Hematopoietic multipotent progenitor cell treated with erythropoietin and hydrocortisone succinate and interleukin-3 and kit ligand, for 8 days (in vitro differentiated cells): Measurements from ENCODE around the gene CRYL1.
A peak's percentile ranks its signal among the peaks of the same experiment; 100 is the strongest.

Experiments
- DNase-seq: peaks from one replicate; pipeline ENCODE4 v3.0.0-alpha.2; 2015

The CRYL1 gene

DNA sequence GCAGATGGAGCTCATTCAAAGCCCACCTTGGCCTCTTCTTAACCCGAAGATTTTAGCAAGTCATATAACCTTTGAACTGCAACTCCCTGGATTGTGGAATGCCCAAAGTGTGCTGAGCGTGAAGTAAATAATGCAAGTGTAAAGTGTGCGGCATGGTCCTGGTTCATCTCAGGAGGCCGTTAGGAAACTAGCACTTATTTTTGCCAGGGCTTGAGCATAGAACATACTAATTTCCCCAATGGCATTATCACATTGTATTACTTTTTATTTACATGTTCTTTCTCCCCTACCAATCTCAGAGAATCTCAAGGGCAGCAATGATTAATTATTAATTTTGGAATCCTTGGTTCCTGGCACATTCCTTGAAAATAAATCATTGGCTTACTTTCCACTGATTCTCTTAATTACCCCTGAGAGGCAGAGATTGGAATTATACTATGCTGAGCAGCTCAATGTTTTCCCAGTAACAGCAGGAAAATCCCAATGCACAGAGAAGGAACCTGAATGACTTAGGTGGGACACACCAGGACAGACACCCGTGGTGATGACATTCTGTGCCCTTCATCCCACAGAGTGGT lies 164.7 kb downstream of the CRYL1 start:
- no peak for DNase-seq

GRCh38 chr13:20360041-20360491 lies 165.6 kb downstream of the CRYL1 start:
- no peak for DNase-seq

DNA sequence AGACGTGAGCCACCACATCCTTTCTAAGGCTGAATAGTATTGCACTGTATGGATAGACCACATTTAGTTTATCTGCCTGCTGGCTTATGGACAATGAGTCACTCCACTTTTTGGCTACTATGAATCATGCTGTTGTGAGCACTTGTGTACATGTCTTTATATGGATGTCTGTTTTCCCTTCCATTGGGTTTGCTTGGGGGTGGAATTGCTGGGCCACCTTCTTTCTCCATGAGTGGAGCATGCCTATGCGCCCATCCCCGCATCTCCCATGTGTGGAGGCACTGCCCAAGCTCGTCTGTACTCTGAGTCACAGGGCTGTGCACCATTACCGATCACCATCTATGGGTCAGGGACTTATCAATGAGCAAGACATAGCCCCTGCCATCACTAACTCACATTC lies 166.3 kb downstream of the CRYL1 start:
- peak; percentile 19 for DNase-seq

DNA sequence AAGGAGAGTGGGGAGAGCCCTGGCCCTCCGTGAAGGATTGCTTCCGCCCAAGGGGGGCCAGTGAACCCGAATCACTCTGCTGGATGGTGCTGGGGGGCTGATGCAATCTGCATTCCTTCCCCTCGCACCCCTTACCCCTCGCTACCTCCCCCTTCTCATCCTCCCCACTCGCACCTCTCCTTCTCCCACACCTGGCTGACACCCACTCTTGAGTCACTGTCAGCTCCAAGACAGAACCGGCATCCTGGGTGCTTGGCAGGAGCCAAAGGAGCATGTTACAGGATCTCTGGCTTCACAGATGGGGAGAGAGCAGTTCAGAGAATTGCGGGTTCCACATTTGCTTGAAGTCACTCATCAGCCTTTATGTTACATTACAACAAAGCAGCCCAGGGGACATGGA lies 167.6 kb downstream of the CRYL1 start:
- DNase-seq: no peak

DNA sequence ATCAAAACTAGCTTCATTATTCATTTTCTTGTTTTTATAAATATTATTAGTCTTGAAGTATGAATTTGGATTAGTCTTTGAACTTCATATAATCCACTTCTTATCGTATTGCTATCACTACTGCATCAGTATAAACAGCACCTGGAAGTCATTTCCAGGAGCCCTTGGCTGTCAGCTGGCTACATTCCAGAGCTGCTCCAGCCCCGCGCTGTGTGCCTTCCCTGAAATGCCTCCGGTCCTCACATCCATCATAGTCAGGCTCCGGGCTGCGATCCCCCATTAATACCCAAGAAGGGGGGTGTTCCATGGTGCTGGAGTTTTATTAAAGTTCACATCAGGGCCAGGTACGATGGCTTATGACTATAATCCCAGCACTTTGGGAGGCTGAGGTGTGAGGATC lies 169.2 kb downstream of the CRYL1 start:
- no peak for DNase-seq

DNA sequence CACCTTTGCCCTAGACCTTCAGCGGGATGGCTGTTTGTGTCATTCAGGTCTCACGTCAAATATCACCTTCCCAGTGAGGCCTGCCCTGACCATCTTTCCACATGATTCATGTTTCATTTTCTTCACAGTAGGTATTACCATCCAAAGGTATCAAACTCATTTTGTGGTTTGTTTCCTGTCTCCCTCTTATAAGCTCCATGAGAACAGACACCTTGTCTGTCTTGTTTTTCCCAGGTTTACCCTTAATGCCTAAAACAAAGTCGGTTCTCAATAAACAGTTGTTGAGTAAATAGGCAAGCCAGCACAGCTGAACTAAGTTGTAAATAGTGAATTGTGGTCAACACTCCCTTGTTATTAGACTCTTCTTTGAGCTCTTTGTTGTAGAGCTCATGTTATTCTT lies 170.9 kb downstream of the CRYL1 start:
- DNase-seq: no peak

DNA sequence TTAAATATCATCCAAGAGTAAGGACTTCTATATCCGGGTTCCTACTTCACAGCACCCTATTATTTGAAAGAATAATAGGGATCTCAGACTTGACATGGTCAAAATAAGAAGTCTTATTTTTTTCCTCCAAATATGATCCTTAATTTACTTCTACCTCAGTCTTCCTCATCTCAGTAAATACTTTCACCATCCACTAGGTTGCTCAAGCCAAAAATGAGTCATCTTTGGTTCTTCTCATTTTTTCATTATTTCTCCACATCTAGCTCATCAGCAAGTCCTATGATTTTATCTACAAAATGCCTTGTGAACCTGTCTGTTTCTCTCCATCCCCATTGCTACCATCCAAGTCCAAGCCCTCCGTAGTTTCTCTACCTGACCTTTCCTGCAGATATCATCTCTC lies 171.7 kb downstream of the CRYL1 start:
- DNase-seq: no peak
